GM10266 (cell line): Measurements from ENCODE around the gene EEF1G.
A peak's percentile ranks its signal among the peaks of the same experiment; 100 is the strongest.
"Not testable (repeated sequence)": the region's sequence is repeated elsewhere in the genome, so short reads cannot be mapped to it uniquely, and the experiment has no call there.

Source experiments
- DNase-seq: peaks from one replicate; pipeline ENCODE4 v3.0.0; 2012; ENCODE audit errors: extremely low spot score
- TF ChIP-seq, protein P1 (sequence below): IDR thresholded peaks from 2 replicates; pipeline ENCODE4 v1.5.1; 2012; ENCODE audit warnings: mild to moderate bottlenecking, low read depth; ENCODE audit not compliant: control insufficient read depth, insufficient read depth; ENCODE audit errors: missing control alignments

Gene EEF1G, protein sequence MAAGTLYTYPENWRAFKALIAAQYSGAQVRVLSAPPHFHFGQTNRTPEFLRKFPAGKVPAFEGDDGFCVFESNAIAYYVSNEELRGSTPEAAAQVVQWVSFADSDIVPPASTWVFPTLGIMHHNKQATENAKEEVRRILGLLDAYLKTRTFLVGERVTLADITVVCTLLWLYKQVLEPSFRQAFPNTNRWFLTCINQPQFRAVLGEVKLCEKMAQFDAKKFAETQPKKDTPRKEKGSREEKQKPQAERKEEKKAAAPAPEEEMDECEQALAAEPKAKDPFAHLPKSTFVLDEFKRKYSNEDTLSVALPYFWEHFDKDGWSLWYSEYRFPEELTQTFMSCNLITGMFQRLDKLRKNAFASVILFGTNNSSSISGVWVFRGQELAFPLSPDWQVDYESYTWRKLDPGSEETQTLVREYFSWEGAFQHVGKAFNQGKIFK

DNA sequence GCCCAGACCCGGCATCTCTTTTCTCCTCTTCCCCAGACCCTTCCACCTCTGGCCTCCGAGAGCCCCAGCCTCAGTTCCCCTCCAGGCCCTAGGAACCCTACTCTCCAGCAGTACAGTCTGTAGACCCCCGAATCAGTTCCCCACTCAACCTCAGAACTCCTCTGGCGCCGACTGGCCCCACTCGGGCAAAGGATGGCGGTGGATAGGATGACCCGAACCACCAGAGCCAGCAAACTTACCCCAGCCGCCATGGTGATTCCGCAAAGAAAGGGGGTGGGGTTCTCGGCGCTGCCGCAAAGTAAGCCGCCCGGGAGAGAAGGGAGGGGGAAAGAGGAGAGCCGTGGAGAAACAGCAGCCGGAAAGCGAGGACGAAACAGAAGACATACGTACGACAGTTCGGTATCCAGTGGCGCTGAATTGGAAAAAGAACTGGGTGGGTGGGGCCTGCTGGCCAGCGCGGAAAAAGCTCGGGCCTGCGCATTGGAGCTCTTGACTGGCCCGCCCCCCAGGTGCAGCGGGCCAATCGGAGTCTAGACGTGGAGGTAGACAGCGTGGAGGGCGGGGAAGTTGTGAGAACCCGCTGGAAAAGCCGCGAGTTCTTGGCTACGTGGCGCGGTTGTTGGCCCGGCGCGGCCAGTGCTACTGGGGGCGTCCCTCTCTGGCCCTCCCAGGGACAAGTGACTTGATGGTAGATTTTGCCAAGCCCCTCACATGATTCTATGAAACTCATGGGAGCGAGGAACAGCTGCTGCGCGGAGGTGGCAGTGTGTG lies at the start of gene EEF1G:
EEF1G (minus strand) TSS at position 300 of the 771 bp plus-strand sequence; CDS start at position 251, 49 bp downstream.
- peak; percentile 94 for DNase-seq
- TF ChIP-seq, protein P1, sequence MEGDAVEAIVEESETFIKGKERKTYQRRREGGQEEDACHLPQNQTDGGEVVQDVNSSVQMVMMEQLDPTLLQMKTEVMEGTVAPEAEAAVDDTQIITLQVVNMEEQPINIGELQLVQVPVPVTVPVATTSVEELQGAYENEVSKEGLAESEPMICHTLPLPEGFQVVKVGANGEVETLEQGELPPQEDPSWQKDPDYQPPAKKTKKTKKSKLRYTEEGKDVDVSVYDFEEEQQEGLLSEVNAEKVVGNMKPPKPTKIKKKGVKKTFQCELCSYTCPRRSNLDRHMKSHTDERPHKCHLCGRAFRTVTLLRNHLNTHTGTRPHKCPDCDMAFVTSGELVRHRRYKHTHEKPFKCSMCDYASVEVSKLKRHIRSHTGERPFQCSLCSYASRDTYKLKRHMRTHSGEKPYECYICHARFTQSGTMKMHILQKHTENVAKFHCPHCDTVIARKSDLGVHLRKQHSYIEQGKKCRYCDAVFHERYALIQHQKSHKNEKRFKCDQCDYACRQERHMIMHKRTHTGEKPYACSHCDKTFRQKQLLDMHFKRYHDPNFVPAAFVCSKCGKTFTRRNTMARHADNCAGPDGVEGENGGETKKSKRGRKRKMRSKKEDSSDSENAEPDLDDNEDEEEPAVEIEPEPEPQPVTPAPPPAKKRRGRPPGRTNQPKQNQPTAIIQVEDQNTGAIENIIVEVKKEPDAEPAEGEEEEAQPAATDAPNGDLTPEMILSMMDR: no peak

DNA sequence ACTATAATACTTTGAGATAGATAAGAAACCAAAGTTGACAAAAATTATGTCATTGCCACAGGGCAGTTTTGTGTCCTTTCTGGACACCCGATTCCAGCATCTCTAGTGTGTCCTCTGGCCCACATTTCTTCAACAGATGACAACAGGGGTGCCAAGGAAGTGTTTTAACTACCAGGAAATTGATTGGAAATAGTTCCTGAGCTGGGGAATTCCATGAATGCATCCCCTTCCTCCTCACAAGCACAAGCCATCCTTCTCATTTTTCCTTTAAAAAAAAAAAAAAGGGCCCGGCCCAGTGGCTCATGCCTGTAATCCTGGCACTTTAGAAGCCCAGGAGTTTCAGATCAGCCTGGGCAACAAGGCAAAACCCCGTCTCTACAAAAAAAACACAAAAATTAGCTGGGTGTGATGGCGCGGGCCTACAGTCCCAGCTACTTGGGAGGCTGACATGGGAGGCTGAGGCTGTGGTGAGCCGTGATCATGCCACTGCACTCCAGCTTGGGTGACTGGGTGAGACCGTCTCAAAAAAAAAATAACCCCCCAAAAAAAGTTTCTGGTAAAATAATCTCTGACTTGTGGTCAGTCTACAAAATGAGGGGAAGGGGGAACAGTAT lies 48.9 kb upstream of the EEF1G start:
- TF ChIP-seq, protein P1: no peak
- no peak for DNase-seq

DNA sequence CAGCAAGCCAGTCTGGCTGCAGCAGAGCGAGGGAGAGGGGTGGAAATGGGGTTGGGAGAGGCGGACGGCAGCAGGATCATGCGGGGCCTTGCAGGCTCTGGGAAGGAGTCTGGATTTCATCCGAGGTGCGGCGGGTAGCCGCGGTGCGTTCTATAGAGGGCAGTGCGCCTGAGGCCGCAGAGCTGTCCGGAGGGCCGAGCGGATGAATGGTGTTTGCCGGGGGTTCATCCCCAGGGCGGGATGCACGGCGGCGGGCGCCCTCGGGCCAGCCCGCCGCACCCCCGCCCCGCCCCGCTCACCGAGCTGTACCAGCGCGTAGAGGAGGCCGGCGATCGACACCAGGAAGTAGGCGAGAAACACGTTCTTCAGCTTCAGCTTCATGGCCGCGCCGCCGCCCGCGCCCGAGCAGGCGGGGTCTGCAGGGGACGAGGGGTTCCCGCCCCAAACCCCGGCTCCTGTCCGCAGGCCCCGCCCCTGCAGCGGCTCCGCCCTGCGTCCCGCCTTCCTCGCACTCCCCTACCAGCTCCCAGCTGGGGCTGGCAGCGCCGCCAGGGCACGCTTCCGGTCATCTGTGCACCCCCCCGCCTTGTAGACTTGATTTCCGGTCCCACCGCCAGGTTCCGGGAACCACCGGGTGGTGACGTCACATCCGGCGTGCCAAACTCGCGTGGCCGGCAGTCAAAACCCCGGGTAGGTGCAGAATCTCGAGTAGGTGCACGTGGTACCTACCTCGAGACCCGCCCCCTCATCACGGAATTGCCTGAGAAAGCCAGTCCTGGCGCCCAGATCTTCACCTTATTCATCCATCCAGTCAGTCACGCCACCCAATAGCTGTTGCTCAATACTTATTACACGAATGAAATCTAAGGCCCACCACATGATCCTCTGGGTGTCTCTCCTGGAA lies 48.1 kb upstream of the EEF1G start, which contains the start of gene B3GAT3:
B3GAT3 (minus strand) TSS at position 420 of the 904 bp plus-strand sequence; CDS start at position 381, 39 bp downstream.
- TF ChIP-seq, protein P1: peak; percentile 6
- DNase-seq: peak; percentile 97

DNA sequence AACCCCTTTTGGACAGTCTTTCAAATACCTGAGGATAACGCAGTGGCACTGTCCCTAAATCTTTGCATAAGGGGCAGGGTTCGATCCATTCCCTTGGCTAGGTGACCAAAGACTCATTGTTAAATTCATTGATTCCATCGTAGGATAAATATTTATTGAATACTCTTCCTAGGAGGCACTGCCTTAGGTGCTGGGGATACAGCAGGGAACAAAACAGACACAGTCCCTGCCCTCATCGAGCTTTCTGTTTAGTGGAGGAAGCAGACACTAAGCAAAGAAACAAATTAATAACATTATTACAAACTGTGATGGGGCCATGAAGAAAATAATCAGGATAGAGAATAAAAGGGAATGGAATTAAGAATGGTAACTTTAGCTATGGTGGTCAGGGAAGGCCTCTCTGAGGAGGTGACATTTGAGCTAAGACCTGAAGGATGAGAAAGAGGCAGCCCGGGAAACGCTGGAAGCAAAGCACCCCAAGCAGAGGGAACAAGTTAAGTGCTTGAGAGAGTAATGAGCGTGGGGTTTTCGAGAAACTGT lies 47.4 kb upstream of the EEF1G start:
- no peak for DNase-seq

DNA sequence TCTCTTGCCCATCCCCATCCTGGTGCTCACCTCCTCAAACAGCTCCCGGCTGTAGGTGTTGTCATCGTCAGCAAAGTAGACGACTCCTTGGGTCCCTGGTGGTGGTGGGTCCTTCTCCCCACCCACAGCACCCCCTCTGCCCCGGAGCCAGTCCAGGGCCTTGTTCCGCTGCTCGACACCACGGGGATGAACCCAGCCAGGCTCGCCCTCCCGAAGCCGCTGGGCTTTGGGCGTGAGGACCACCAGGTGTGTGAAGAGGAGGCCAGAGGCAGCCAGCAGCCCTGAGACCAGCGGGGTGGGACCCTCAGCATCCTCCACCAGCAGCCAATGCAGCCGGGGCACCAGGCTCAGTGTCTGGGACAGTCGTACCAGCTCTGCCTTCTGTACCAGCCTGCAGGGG lies 43.3 kb upstream of the EEF1G start:
- DNase-seq: not testable (repeated sequence)

More for the DNA sequence above, 47.4 kb upstream of the EEF1G start:
- TF ChIP-seq, protein P1: no peak

DNA sequence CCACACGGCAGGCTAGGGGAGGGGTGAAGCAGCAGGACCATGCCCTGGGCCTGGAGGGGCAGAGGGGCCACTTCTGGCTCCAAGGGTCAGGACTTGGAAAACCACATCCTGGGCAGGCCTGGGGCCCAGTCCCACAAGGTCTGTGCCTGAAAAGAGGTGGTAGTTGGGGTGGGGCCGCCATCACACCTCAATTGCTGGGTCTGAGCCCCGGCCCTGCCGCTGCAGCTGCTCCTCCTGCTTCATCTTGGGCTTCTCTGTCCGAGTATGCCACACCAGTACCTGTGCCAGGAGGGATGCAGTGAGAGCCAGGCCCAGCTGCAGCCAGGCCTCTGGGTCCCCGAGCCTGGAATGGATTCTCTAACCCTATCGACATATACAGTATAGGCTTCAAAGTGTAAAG lies 41.8 kb upstream of the EEF1G start:
- no peak for DNase-seq
- TF ChIP-seq, protein P1: no peak

DNA sequence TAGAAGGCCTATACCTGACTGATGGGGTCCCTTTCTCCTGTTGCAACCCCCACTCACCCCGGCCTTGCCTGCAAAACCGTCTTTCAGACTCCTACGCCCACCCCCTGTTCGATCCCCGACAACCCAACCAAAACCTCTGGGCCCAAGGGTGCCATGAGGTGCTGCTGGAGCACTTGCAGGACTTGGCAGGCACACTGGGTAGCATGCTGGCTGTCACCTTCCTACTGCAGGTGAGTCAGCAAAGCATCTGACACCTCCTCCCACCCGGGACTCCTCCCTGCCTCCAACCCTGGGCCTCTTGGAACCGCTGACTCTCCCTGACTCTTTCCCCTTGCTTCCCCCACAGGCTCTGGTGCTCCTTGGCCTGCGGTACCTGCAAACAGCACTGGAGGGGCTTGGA lies 40.6 kb upstream of the EEF1G start:
- no peak for DNase-seq
- TF ChIP-seq, protein P1: no peak
